GM19455 (cell line): Measurements from ENCODE around the gene TMEM51.
"Not testable (repeated sequence)": the region's sequence is repeated elsewhere in the genome, so short reads cannot be mapped to it uniquely, and the experiment has no call there.

ENCODE experiments used
- ATAC-seq: cut with Tn5 transposase; IDR thresholded peaks from one replicate; pipeline ENCODE4 v1.9.1; 2021; ENCODE audit not compliant: unreplicated experiment

TMEM51 gene

GRCh38 chr1:15175324-15176094 lies 22.0 kb downstream of the TMEM51 start:
- ATAC-seq = not testable (repeated sequence)

- ATAC-seq = no peak
These were observed 22.6 kb downstream of the TMEM51 start for GRCh38 chr1:15176120-15176519.

GRCh38 chr1:15176898-15177665 lies 23.5 kb downstream of the TMEM51 start:
- ATAC-seq = no peak

GRCh38 chr1:15177710-15178166 lies 24.2 kb downstream of the TMEM51 start:
- no peak for ATAC-seq

GRCh38 chr1:15178571-15179484 lies 25.3 kb downstream of the TMEM51 start:
- ATAC-seq = no peak

GRCh38 chr1:15179485-15179883 lies 25.9 kb downstream of the TMEM51 start:
- ATAC-seq = no peak

GRCh38 chr1:15180189-15180588 lies 26.6 kb downstream of the TMEM51 start:
- no peak for ATAC-seq

- ATAC-seq = no peak
These were observed 27.5 kb downstream of the TMEM51 start for GRCh38 chr1:15180945-15181523.

- ATAC-seq = no peak
These were observed 28.0 kb downstream of the TMEM51 start for GRCh38 chr1:15181564-15181963.

- no peak for ATAC-seq
These were observed 31.1 kb downstream of the TMEM51 start for GRCh38 chr1:15184436-15185241.

GRCh38 chr1:15185617-15186016 lies 32.1 kb downstream of the TMEM51 start:
- no peak for ATAC-seq

- no peak for ATAC-seq
These were observed 32.7 kb downstream of the TMEM51 start for GRCh38 chr1:15186073-15186845.

- ATAC-seq = no peak
These were observed 33.3 kb downstream of the TMEM51 start for GRCh38 chr1:15186846-15187151.

- no peak for ATAC-seq
These were observed 33.9 kb downstream of the TMEM51 start for GRCh38 chr1:15187175-15188129.

GRCh38 chr1:15188130-15188524 lies 34.6 kb downstream of the TMEM51 start:
- ATAC-seq = no peak

- no peak for ATAC-seq
These were observed 35.1 kb downstream of the TMEM51 start for GRCh38 chr1:15188678-15189077.

- no peak for ATAC-seq
These were observed 36.3 kb downstream of the TMEM51 start for GRCh38 chr1:15189692-15190370.

- no peak for ATAC-seq
These were observed 37.7 kb downstream of the TMEM51 start for GRCh38 chr1:15191267-15191666.
